ENCODE measurements around the gene SAP30.

Gene SAP30

GRCh38 chr4:173370477-173371291 lies at the start of gene SAP30:
Gene SAP30, plus strand, starts transcription at chr4:173370954. Its CDS starts 229 bp downstream, at chr4:173371183.
- DNase-seq = peak; percentile 90

- DNase-seq = no peak
Measured at GRCh38 chr4:173325007-173325736, 45.6 kb upstream of the SAP30 start.

DNA sequence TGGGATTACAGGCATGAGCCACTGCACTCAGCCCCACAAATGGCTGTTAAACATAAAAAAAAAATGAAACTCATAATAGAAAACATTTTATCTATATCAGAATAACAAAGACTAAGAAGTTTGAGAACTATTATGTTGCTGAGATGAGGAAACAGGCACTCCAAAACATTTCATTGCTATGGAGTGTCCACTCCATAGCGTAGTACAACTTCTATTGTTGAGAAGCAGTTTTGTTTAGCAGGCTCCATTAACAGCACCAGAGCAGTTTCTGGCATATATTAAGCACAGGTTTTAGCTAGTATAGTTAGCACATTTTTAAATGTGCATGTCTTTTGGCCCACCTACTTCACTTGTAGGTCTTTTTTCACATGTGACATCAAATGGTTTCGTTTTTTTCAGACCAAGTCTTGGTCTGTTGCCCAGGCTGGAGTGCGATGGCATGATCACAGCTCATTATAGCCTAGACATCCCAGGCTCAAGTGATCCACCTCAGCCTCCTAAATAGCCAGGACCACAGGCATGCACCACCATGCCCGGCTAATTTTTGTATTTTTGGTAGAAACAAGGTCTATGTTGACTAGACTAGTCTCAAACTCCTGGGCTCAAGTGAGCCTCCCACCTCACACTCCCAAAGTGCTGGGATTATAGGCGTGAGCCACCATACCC lies 42.4 kb upstream of the SAP30 start:
- no peak for DNase-seq

GRCh38 chr4:173330590-173330989 lies 40.2 kb upstream of the SAP30 start:
- no peak for DNase-seq

DNA sequence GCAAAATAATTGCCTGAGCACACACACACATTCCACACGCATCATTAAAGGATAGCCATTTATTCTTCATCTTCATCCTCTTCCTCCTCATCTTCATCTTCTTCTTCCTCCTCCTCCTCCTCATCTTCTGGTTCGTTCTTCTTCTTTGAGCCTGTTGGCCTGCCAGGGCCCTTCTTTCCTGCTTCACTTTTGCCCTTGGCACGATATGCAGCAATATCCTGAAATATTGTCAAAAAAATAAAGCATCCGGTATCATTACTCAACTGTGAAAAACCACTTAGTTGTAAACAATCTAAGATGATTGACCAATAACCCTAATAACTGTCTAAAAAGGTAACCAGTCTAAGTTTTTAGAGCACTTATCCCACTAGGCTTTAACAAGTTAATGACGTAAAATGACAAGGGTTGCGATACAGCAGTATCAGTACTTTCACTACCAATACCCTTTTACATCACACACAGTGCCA lies 38.7 kb upstream of the SAP30 start:
- DNase-seq = no peak

GRCh38 chr4:173332963-173333657 lies 37.6 kb upstream of the SAP30 start:
- DNase-seq = no peak

DNA sequence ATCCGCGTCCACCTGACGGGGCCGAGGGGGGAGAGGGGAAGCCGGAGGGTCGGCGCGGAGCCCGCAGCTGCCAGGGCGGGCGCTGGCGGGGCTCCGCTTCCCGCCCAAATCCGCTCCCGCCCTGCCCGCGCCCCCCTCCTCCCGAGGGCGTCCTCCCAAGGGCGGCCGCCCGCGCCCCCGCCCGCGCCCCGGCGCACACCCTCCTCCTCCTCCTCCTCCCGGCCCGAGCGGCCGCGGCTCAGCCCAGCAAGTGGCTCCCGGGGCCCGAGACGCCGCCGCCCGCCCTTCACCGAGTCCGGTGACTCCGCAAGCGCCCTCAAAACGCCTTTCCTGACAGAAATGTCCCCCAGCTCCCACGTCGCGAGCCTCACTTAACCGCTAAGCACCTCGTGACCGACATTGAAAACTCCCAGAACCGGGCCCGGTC lies 37.1 kb upstream of the SAP30 start:
- DNase-seq = no peak

GRCh38 chr4:173334085-173334890 lies 36.5 kb upstream of the SAP30 start, which contains the start of gene HMGB2:
Gene HMGB2, minus strand, starts transcription at chr4:173334358. Its CDS starts 709 bp downstream, at chr4:173333649.
- DNase-seq = peak; percentile 96

DNA sequence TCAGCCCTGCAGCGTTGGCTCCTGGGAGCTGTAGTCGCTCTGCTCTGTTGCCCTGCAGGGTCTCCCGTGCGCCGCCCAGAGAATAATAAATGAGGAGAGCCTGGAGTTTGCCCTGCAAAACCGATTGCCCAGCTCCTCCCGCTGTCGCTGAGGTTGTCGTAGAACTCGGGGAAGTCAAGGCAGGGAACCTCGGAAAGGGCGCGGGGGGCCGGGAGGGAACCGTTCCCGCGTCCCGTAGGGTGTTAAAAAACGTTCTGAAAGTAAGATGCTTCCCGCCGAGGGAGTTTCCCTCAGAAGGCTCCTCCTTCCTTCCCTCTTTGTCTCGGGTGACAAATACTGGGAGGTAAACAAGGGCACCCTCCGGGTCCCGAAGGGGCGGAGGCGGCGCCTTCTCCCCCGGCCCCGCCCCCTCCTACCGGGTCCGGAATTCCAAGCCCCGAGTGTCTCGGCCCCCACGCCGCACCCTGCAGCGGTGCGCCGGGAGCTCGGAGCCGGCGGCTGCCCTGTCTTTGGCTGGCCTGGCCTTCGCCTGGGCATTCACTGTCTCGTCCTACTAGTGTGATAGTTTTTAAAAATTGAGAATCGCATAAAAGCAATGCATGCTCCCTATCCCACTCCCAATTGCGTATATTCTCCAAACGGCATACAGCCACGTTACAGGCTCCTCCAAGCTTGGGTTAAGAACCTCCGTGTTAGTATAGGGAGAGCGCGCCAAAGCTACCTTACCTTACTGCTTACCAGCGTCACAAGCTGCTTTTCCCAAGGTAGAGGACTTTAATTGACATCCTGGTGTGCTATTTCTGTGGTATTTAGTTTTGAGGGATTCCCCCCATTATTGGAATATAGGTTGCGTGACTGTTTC lies 35.6 kb upstream of the SAP30 start:
- DNase-seq = peak; percentile 82

DNA sequence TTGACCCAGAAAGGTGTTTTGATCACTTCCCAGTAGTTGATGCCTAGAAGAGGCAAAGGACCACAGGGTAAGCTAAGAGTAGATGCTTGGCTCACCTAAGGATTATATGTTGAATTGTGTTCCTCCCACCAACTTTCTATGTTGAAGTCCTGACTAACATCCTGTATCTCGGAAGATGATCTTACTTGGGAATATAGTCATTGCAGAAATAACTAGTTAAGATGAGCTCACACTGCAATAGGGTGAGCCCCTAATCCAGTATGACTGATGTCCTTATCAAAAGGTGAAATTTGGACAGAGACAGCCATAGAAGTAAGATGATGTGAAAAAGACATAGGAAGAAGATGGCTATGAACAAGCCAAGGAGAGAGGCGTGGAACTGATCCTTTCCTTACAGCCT lies 33.3 kb upstream of the SAP30 start:
- DNase-seq = no peak

DNA sequence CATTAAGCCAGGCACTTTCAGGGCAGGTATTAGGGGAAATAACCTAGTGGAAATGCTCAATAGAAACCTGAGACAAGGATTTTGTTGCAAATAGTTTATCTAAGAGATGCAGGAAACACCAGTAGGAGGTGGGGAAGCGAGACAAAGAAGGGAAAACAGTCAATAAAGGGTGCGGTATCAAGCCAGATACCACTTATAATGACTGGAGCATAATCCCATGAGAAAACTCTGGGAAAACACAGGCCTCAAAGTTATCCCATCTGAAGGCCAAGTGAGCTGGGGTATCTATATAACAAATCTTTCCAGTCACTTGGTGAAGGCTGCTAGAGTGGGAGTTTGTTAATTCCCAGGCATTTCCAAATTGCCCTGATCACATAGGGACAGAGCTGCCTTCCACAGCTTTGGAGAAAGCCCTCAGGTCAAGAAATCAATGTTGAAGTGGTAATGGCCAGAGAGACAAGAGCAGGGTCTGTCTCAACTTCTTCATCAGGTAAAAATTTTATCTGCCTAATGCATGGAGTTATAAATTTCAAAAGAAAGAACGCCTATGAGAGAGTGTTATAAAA lies 26.8 kb upstream of the SAP30 start:
- no peak for DNase-seq

DNA sequence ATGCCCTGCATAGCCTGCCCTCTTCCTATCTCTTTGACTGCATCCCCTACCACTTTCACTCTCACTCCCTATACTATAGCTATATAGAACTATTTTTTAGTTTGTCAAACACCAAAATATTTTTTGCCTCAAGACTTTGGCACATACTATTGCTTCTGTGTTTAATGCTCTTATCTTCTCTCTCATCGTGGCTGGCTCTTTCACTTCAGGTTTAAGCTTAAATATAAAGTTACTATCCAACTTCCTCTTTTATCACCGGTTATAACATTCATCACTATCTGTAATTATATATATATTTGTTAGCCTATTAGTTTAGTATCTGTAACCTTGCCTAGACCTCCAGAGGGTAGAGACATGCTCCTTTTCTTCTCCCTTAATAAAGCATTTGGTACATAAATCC lies 25.1 kb upstream of the SAP30 start:
- no peak for DNase-seq

DNA sequence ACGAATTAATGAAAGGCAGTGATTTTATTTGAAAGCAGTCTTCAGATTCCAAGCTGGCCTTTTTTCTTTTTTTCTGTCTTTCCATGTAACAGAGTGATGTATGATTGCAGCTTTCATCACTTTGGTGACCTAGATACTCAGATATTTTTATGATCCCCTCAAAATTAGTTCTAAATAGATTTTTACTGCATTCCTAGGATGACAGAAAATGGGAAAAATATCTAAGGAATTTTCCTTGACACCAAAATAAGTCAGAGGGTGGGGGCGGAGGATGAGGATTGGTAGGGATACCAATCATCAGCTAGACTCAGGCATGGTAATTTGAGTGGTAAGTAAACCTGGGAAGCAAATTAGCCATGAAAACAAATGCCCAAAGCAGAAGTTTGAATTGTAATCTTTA lies 24.7 kb upstream of the SAP30 start:
- no peak for DNase-seq

GRCh38 chr4:173347467-173347866 lies 23.3 kb upstream of the SAP30 start:
- DNase-seq = no peak

GRCh38 chr4:173357939-173358338 lies 12.8 kb upstream of the SAP30 start:
- DNase-seq = peak; percentile 26

DNA sequence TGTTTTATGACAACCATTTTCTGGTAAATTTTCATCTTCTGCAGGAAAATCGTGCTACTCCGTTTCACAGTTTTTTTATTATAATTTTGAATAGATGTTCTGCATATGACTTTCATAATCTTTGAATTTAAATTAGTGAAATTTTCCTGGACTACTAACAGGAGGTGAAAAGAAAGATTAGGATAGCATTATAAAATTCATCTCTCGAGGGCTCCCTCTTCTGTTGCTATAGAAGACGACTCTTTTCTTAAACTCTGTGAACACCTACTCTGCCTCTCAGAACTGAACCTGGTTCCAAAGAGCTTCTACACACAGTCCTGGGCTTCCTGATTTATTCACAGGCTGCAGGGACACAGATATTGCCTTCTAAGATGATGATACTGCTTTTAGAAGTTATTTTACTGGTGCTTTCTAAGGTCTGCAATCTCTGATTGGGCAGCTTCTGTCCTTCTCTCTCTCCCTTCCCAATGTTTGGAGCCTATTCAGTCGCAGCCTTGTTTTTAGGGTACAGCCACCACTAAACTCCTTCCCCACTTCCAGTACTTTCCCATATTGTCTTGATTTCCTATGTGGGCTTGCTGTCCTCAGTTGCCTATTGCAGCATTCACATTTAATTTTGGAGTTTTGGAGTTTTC lies 10.1 kb upstream of the SAP30 start:
- no peak for DNase-seq

GRCh38 chr4:173362666-173363065 lies 8.1 kb upstream of the SAP30 start:
- DNase-seq = no peak

DNA sequence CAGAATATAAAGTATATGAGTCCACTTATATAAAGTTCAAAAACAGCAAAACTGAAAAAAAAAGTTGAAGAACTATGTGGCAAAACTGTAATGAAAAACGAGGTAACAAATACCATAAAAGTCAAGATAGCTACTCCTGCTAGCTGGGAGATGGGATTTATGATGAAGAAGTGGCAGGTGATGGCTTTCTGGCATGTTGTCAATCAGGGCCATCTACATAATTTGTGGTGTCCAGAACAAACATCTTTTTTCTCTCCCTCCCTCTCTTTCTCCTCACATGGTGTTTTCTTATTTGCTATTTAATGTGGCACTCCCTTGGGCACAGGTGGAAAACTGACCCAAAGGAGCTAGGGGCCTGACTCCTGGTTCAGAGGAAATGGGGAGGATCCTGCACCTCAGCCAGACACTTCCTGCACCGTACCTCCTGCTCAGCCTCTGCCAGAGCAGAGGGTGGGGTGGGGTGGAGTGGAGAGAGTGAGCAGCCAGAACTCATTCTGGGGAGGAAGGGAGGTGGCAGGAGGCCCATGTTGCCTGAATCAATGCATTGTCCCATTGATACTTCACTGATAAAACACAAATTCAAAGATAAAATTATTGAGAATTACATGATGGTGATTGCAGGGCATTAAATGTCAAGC lies 5.3 kb upstream of the SAP30 start:
- no peak for DNase-seq

- DNase-seq = no peak
Measured at GRCh38 chr4:173367285-173367684, 3.5 kb upstream of the SAP30 start.

- DNase-seq = no peak
Measured at GRCh38 chr4:173367946-173368345, 2.8 kb upstream of the SAP30 start.

Data from DMS79 treated with DMSO at 0.1 percent for 48 hours (cell line).